HepG2 (cell line): ENCODE data around the gene TP53. TPM values are rescaled to one million over a fixed set of nuclear protein-coding genes. Genes with fewer than 3 reads are reported as not detected.

Experiments used
- ATAC-seq: fragments of 200-7000 bp; cut with Tn5 transposase; 3 replicates; pipeline ENCODE4 v1.9.1; 2020; ENCODE audit warnings: mild to moderate bottlenecking, moderate library complexity
- BruUV-seq: library from RNA; stranded (reverse); fragments of 400-500 nt; replicated peaks from 2 replicates; lab custom pipeline; 2021; lab: Mats Ljungman, UMichigan
- CTCF ChIA-PET: fragments of 300-600 bp; formaldehyde crosslinking; extraction: SDS; loops from one replicate; lab custom pipeline; 2021; ENCODE audit warnings: low total read pairs, inconsistent platforms, low intra/inter-chr PET ratio; lab: Yijun Ruan, JAX
- POLR2A ChIA-PET: fragments of 350-600 bp; sonication (Branson Sonifier 250); formaldehyde crosslinking; loops from one replicate; lab custom pipeline; 2020; ENCODE audit warnings: antibody characterized with exemption, inconsistent platforms; lab: Yijun Ruan, JAX
- DNase-seq: peaks from one replicate; pipeline ENCODE4 v3.0.0-alpha.2; 2015; ENCODE audit warnings: low spot score
- FAIRE-seq: peaks from 3 replicates; lab custom pipeline; 2011; peaks lifted over from hg19 to GRCh38; lab: Jason Lieb, UNC
- H2AFZ ChIP-seq: one replicate; pipeline ENCODE4 v1.6.1; 2011; ENCODE audit warnings: low read length, inconsistent platforms
- H3K27ac ChIP-seq: fragments of 300-600 bp; 3 replicates; pipeline ENCODE4 v1.8.0; 2011; ENCODE audit warnings: mixed run types, mild to moderate bottlenecking, mixed read lengths, low read length, inconsistent platforms; ENCODE audit not compliant: insufficient read depth; ENCODE audit errors: extremely low read length
- H3K27me3 ChIP-seq, 2 experiments: fragments of 200-600 bp in 1 of 2; 2 replicates in 1 of 2; 3 replicates in 1 of 2; pipeline versions ENCODE4 v1.6.0 to v1.8.0; 2011; ENCODE audit warnings: low read length in 2 of 2, mild to moderate bottlenecking in 2 of 2, moderate library complexity in 2 of 2, inconsistent platforms in 1 of 2; ENCODE audit not compliant: insufficient read depth in 2 of 2, control insufficient read depth in 1 of 2
- H3K36me3 ChIP-seq, 2 experiments: fragments of 200-600 bp in 1 of 2; replicated peaks in 1 of 2; 2 replicates in 1 of 2; 3 replicates in 1 of 2; pipeline versions ENCODE4 v1.5.1 to v1.8.0; 2011; ENCODE audit warnings: low read length in 2 of 2, inconsistent platforms in 1 of 2; ENCODE audit not compliant: insufficient read depth in 2 of 2, control insufficient read depth in 1 of 2
- H3K4me1 ChIP-seq: 2 replicates; pipeline ENCODE4 v1.5.1; 2012; ENCODE audit warnings: low read length, inconsistent platforms; ENCODE audit not compliant: insufficient read depth
- H3K4me2 ChIP-seq: 2 replicates; pipeline ENCODE4 v1.6.0; 2011; ENCODE audit warnings: low read depth, low read length, inconsistent platforms
- H3K4me3 ChIP-seq, 3 experiments: fragments of 200-600 bp in 1 of 3; sonication (generic), shearing (Covaris generic) in 1 of 3; replicated peaks in 1 of 3; 2 replicates each; pipeline ENCODE4 v1.5.1; 2011 to 2016; ENCODE audit warnings: low read length in 3 of 3, inconsistent platforms in 2 of 3, low read depth in 2 of 3, mild to moderate bottlenecking in 2 of 3, control low read depth in 1 of 3, mixed read lengths in 1 of 3; ENCODE audit not compliant: insufficient read depth in 1 of 3
- H3K79me2 ChIP-seq: one replicate; pipeline ENCODE4 v1.6.1; 2011; ENCODE audit warnings: low read length, inconsistent platforms; ENCODE audit not compliant: insufficient read depth
- H3K9ac ChIP-seq: 2 replicates; pipeline ENCODE4 v1.6.0; 2011; ENCODE audit warnings: mild to moderate bottlenecking, low read depth, low read length, inconsistent platforms; ENCODE audit not compliant: insufficient read depth
- H3K9me3 ChIP-seq: 2 replicates; pipeline ENCODE4 v1.5.1; 2012; ENCODE audit warnings: mild to moderate bottlenecking, low read length
- H4K20me1 ChIP-seq: 2 replicates; pipeline ENCODE4 v1.6.0; 2011; ENCODE audit warnings: inconsistent platforms, mild to moderate bottlenecking, low read length, moderate library complexity; ENCODE audit not compliant: insufficient read depth
- ETS1 ChIP-seq: sonication (generic); formaldehyde crosslinking; IDR thresholded peaks from 2 replicates; pipeline ENCODE4 v1.4.0; 2020; ENCODE audit warnings: missing genetic modification reagents
- GATAD2A ChIP-seq: IDR thresholded peaks from 2 replicates; pipeline ENCODE4 v1.6.1; 2016
- KLF11 ChIP-seq: IDR thresholded peaks from 2 replicates; pipeline ENCODE4 v1.6.1; 2016; ENCODE audit warnings: missing compliant biosample characterization
- MAZ ChIP-seq, 2 experiments: sonication (generic) in 1 of 2; formaldehyde crosslinking in 1 of 2; IDR thresholded peaks; 2 replicates each; pipeline versions ENCODE4 v1.5.0 to v1.6.1; 2012 to 2020; ENCODE audit warnings: low read depth in 2 of 2, mild to moderate bottlenecking in 2 of 2, borderline replicate concordance in 1 of 2, improper control_type of control experiment in 1 of 2, low read length in 1 of 2, missing genetic modification reagents in 1 of 2, moderate library complexity in 1 of 2
- MTERF4 ChIP-seq: sonication (generic); formaldehyde crosslinking; IDR thresholded peaks from 2 replicates; pipeline ENCODE4 v1.8.0; 2023; ENCODE audit warnings: mild to moderate bottlenecking, missing genetic modification reagents
- ZNF598 ChIP-seq: sonication (generic); formaldehyde crosslinking; IDR thresholded peaks from 2 replicates; pipeline ENCODE4 v1.5.1; 2020; ENCODE audit warnings: mild to moderate bottlenecking, missing genetic modification reagents, borderline replicate concordance
- ZNF7 ChIP-seq: IDR thresholded peaks from 2 replicates; pipeline ENCODE4 v1.6.1; 2016; ENCODE audit warnings: missing biosample characterization, missing genetic modification reagents
- ZNF800 ChIP-seq: sonication (generic); formaldehyde crosslinking; IDR thresholded peaks from 2 replicates; pipeline ENCODE4 v1.4.0; 2020; ENCODE audit warnings: missing genetic modification reagents
- WGBS: methylation state at CpG from one replicate; pipeline ENCODE4 v1.1.6; 2017; ENCODE audit warnings: low lambda C conversion rate; 5-methylcytosine and 5-hydroxymethylcytosine counted together
- in situ Hi-C: cut with HindIII; loops from 2 replicates; pipeline ENCODE4 v1.10.0; 2017; ENCODE audit warnings: low pct_unique_long_range_greater_than_20kb; ENCODE audit not compliant: extremely low pct_ligation_motif_present
- intact Hi-C: fragments of 100-400 bp; cut with micrococcal nuclease; formaldehyde crosslinking; loops from one replicate; pipeline ENCODE4 v1.10.0; 2022; ENCODE audit not compliant: unreplicated experiment
- polyA plus RNA-seq, 8 experiments: library from polyadenylated mRNA; depleted of rRNA in 3 of 8; stranded (reverse) in 7 of 8; unstranded in 1 of 8; fragments of >200 nt; fragmentation: Illumina TruSeq in 4 of 8; extraction: Trizol in 4 of 8; gene quantifications; 2 replicates each; pipeline versions ENCODE4 v1.2.1 to v1.2.3, GENCODE V29; 2011 to 2016; ENCODE audit warnings: low read depth in 4 of 8, missing spikeins in 1 of 8, mixed read lengths in 1 of 8; ENCODE audit not compliant: insufficient read depth in 1 of 8
- total RNA-seq, 5 experiments: library from RNA; depleted of rRNA; stranded (reverse); fragments of >200 nt; fragmentation: Illumina TruSeq; extraction: Trizol; gene quantifications; 2 replicates each; pipeline ENCODE4 v1.2.3, GENCODE V29; 2016; ENCODE audit warnings: low read depth in 1 of 5

Gene TP53
- total and polyA plus RNA-seq, 2 of the 13 experiments (the other 11 are each of a cell fraction or from before 2014, with no cell fraction given): 17.1 to 29.9 TPM

GRCh38 chr17:7719661-7720060 lies 32.4 kb upstream of the TP53 start (continued):
- TF ChIP-seq ZNF800 (CRISPR knock-in tag): no peak
- no peak for TF ChIP-seq ETS1 (CRISPR knock-in tag)
- TF ChIP-seq KLF11: no peak
- TF ChIP-seq MTERF4 (CRISPR knock-in tag): no peak
- no peak for TF ChIP-seq GATAD2A (CRISPR knock-in tag)

- Histone ChIP-seq H4K20me1 (no peaks in the 10 kb centered on the region), H3K36me3 (no peaks in the 10 kb centered on the region), H3K27ac (no peak overlapping the region), H3K4me1 (peaks cover 22% of the 10 kb centered on the region), H3K4me2 (peak overlapping the region; percentile 78), H3K9me3 (no peaks in the 10 kb centered on the region), H2AFZ (no peak overlapping the region), H3K27me3 (peaks cover 12 to 84% of the 10 kb centered on the region in 2 experiments), H3K4me3 (peak overlapping the region; percentile 49 to 72 (median 62); a peak in 4 of 6 replicates), H3K79me2 (no peaks in the 10 kb centered on the region), H3K9ac (no peak overlapping the region)
- in situ Hi-C loops (loop anchor here (5.0 kb wide), 1 partner anchor 86 kb away; the partner anchor contains the start of gene SHBG), intact Hi-C loops (no loop called here)
- 13% methylated on average over 12 of the region's 16 CpGs for WGBS
- no TSS peak for BruUV-seq
- FAIRE-seq: no peak
- TF ChIP-seq MAZ (IDR thresholded peaks at IDR 0.05; ENCODE audit: borderline replicate concordance, low read depth, low read length): no peak
- 0 out of 2 replicates have a peak, but pooled peaks have one; percentile 12 for TF ChIP-seq MAZ (CRISPR knock-in tag; IDR thresholded peaks at IDR 0.05; ENCODE audit: low read depth)
- no peak for TF ChIP-seq ZNF598 (CRISPR knock-in tag)
- no peak for TF ChIP-seq ZNF7
- ChIA-PET POLR2A (interaction anchor here (1.4 to 2.0 kb wide), 2 partner anchors 11 to 31 kb away, joined by 3 to 6 read pairs; partner anchors contain the start of gene TP53), CTCF (interaction anchor here (2.0 kb wide), 1 partner anchor 30 kb away, joined by 5 read pairs; the partner anchor contains the start of gene WRAP53)
- DNase-seq: no peak
- no peak for ATAC-seq
These were observed 30.6 kb upstream of the TP53 start for GRCh38 chr17:7717756-7718350.
